GM21447 (cell line): ENCODE data around the gene FAP.

Experiments used
- ATAC-seq: cut with Tn5 transposase; IDR thresholded peaks from one replicate; pipeline ENCODE4 v1.9.1; 2021; ENCODE audit not compliant: unreplicated experiment

The FAP gene

DNA sequence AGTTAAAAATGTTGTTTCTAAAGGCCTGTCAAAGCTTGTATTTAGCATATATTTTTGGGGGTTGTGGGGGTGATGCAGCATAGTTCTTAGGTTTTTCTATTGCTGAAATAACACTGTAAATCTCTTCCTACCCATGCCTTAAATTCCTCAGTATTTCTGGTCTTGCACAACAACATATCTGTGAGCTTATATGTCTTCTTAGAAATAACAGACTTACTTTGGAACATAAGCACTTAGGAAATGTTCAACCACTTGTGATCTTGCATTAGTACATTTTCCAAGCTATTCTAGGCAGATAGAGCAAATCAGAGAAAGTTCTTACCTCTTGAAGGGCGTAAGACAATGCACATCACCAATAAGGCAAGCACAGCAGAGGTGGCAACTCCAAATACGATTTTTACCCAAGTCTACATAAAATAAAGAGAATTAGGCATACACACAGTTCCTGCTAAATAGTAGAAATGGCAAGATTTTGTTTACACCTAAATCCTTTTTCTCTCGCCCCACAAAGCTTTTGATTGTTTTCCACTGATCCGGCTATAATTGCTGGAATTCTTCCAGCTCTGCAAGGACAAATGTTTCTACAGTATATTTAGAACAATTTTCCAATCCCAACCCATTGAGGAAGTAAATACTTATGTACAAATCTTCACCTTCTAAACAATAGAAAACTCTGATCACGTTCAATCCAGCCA is 512 bp downstream of the FAP start:
- no peak for ATAC-seq

DNA sequence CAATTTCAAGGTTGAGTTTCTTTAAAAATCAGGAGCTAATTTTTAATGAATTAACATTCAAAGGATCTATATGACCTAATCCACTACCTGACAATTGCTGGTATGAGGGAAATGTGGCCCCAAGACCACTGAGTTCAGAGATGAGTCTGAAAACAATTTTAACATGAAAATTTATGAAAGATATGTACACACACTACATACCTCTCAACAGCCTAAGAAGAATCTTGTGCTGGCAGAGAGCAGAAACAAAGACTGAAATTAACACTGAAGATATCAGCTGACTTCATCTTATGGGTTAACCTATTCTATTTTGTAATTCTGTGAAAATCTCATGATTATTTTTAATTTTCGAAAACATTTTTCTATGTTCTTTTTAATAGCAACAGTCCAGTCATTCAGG is 1.7 kb downstream of the FAP start:
- ATAC-seq: no peak

DNA sequence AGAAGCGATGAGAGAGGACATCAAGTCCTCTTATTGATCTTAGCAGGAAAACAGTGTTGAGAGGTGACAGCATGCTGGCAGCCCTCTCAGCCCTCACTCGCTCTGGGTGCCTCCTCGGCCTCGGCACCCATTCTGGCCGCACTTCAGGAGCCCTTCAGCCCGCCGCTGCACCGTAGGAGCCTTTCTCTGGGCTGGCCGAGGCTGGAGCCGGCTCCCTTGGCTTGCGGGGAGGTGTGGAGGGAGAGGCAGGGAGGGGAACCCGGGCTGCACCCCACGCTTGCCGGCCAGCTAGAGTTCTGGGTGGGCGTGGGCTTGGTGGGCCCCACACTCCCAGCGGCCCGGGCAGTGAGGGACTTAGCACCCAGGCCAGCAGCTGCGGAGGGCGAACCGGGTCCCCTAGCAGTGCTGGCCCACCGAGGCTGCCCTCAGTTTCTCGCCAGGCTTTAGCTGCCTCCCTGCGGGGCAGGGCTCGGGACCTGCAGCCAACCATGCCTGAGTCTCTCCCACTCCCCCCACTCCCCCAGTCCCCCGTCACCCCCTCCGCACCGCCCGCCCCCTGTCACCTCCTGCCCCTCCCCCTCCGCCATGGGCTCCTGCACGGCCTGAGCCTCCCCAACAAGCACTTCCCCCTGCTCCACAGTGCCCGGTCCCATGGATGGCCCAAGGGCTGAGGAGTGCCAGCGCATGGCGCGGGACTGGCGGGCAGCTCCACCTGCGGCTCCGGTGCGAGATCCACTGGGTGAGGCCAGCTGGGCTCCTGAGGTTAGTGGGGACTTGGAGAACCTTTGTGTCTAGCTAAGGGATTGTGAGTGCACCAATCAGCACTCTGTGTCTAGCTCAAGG is 8.4 kb downstream of the FAP start:
- no peak for ATAC-seq

DNA sequence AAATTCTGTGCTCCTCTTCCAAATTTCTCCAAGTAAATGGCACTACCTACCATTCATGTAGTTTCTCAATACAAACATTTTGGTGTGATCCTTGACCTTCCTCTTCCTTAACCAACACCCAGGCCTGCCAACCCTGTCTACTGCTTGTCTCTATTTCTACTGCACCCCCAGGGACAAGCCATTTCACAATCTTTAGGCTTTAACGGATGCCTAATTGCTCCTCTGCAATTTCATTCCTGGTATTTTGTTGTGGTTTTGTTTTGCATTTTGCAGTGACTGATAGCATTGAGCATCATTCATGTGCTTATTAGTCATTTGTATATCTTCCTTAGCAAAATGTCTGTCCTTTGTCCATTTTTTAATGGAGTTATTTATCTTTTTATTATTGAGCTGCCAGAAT is 10.0 kb downstream of the FAP start:
- no peak for ATAC-seq

- no peak for ATAC-seq
Measured at GRCh38 chr2:162232671-162233070, 10.6 kb downstream of the FAP start.

GRCh38 chr2:162232027-162232426 is 11.2 kb downstream of the FAP start:
- ATAC-seq: no peak

GRCh38 chr2:162230761-162231160 is 12.5 kb downstream of the FAP start:
- ATAC-seq: no peak

DNA sequence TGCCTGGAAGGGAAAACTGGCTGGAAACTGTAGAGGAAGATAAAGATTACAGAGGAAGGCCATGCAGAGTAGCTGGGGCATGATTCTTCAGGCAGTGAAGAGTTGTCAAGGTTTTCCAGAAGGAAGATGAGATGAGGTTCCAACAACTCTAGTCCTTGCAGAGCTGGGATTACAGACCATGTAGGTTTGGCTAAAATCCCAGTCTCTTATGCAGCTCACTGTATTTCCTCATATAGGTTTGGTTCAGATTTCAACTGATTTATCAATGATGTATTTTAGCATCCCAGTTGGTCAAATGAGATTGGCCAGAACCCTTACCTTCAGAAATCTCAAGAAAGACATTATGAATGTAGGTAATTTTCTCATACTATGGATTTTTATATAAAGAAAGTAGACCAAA is 16.4 kb downstream of the FAP start:
- no peak for ATAC-seq

- peak; percentile 94 for ATAC-seq
Measured at GRCh38 chr2:162221064-162221463, 22.2 kb downstream of the FAP start.

DNA sequence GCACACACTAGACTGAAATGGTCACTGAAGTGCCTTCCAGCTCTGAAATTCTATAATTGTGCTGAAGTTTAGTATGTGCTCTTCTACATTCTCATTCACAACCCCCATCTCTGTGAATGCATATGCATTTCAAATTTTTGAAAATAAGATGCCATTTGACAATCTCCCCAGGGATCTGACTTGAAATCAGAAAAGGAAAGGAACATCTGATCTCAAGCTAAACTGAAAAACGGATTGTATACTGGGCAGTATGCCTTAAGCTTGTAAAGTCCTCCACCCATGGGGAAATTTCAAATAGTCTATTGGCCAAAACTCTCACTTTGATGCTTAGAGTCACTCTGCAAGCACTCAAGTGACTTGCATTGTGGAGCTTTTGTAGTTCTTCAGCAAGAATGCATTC is 22.9 kb downstream of the FAP start:
- ATAC-seq: no peak

DNA sequence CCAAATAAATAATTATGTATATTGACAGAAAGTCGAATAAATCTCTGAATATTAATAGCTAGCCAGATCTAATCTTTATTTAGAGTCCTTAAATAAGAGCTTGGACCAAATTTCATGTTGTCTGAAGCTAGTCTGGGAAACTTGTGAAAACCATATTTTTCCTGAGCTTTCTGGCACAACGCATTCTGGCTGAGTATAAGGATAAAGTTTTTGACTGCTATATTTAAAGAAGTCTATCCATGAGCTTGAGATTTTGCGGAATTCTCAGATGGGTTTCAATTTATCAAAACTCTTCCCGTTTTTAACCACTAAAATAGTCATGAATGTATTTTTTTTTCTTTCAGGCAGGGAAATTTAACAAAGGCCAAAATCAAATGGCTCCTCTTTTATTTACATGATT is 23.8 kb downstream of the FAP start:
- ATAC-seq: no peak

- ATAC-seq: no peak
Measured at GRCh38 chr2:162217598-162217997, 25.6 kb downstream of the FAP start.

- ATAC-seq: no peak
Measured at GRCh38 chr2:162215162-162215561, 28.1 kb downstream of the FAP start.

DNA sequence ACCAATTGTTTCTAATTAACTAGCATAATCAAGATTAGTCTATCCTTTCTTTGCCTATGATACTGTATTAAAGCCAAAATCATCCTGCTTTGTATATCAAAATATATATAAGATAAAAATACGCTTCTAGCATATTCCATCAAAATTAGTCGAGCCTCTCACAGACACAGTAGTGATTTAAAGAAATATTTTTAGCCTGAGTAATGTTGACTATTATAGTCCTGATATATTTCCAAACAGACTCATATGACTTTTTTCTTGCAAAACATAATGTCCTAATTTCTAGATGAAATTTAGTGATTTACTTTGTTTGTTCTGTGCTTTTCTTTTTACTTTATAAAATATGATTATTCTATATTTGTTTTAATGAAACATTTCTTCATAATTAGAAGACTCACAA is 30.9 kb downstream of the FAP start:
- ATAC-seq: no peak

DNA sequence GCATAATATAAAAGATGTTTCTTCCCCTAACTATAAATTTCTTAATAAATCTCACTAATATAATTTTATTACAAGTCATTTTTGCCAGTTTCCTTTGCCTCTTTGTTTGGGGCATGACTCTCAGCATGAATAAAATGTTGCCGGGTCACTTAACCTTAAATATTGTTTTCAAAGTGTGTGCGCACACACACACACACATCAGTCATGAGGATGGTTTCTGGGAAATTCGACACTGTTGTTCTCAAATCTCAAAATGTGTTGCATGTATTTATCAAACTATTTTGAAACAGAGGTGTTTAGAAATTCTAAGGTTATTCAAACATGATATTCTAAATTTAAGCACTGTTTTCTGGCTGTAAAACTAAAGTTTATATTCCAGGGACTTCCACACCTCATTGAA is 31.5 kb downstream of the FAP start:
- ATAC-seq: no peak

DNA sequence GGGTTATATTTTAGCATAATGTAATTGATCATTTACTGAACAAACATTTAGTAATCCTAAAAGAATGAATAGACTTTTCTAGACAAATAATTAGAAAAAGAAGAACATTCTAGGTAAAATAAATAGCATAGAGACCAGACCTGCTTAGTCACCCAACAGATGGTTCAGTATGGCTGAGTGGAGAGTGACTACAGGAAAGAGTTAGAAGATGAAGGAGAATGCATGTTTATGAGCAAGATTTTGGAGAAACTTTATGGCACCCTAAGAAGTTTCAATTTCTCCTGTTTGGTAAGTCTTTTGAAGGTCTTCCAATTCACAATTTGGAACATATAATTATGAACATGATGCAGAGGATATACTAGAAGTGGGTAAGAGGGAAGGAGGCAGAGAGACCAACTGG is 32.9 kb downstream of the FAP start:
- no peak for ATAC-seq

- no peak for ATAC-seq
Measured at GRCh38 chr2:162202203-162202602, 41.0 kb downstream of the FAP start.

DNA sequence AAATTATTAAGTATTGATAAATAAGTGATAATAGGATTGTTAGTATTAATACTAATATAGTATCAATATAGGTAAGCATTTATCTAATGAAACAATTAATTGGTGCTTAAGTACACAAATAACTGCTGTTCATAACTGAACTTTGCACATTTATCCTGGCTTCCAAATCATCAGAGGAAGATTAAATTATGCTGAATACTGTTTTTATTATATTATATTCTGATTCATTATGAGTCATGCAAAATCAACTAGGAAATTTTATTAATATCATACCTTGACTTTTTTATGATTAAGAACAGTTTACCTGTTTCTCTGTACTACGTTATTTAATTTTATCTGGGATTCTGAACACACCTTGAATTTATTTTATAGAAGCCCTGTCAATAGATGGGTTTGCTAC is 42.6 kb downstream of the FAP start:
- no peak for ATAC-seq

DNA sequence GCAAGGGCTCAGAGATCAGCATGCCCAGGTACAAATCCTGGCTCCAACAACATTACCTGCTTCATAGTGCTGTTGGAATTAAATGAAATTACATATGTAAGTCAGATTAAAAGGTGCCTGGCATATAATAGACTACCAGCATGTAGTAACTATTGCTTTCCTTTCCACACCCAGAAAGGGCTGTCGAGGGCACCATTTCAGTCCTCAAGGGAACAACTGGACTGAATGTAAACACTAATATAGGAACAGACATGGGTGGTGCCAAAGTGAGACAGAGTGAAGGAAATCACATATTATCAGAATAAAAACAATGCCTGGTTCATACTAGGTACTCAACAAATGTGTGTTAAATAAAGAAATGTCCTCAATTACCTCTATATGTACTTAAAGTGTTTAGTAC is 43.3 kb downstream of the FAP start:
- no peak for ATAC-seq

GRCh38 chr2:162198239-162198638 is 45.0 kb downstream of the FAP start:
- no peak for ATAC-seq

GRCh38 chr2:162197069-162197825 is 46.0 kb downstream of the FAP start:
- no peak for ATAC-seq

DNA sequence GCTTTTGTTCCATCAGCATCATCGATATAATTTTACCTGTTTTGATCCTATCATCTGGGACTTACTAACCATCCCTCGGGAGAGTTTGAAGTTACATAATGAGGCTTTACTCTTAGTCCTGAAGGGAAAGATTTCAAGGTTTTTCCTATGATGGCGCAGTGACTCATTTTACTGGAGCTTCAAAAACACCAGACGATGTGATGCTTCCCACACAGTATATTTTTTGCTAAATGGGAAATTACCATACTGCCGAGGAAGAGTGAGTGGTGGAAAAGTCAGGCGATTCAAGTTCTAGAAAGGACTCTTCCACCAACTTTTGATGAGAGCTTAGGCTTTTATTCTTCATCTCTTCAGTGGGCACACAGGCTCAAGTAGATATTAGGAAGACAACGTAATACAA is 46.6 kb downstream of the FAP start:
- ATAC-seq: no peak
